A673 (cell line): ENCODE measurements around the gene PUDP. TPM values are rescaled to one million over a fixed set of nuclear protein-coding genes. Genes with fewer than 3 reads are reported as not detected.

Source experiments
- BruUV-seq: library from RNA; stranded (reverse); fragments of 400-500 nt; replicated peaks from 2 replicates; lab custom pipeline; 2021; lab: Mats Ljungman, UMichigan
- CTCF ChIA-PET: fragments of 300-600 bp; sonication (Branson Sonifier 250); formaldehyde crosslinking; loops from one replicate; lab custom pipeline; 2022; ENCODE audit warnings: antibody characterized with exemption; lab: Charles Lee
- POLR2A ChIA-PET: fragments of 300-600 bp; sonication (Branson Sonifier 250); formaldehyde crosslinking; loops from one replicate; lab custom pipeline; 2022; ENCODE audit warnings: antibody characterized with exemption; ENCODE audit not compliant: low non-redundant PET; lab: Charles Lee
- DNase-seq: peaks from one replicate; pipeline ENCODE4 v3.0.0-alpha.2; 2015; ENCODE audit warnings: low spot score
- H3K27ac ChIP-seq: fragments of 200-600 bp; sonication (generic); 2 replicates; pipeline ENCODE4 v1.5.1; 2016; ENCODE audit warnings: mixed run types, low read depth, mild to moderate bottlenecking, mixed read lengths, antibody characterized with exemption, low read length; ENCODE audit not compliant: poor library complexity, severe bottlenecking
- H3K27me3 ChIP-seq: fragments of 200-600 bp; sonication (generic); replicated peaks from 2 replicates; pipeline ENCODE4 v1.6.1; 2017; ENCODE audit warnings: mixed run types, low read depth, mild to moderate bottlenecking, mixed read lengths, antibody characterized with exemption, low read length; ENCODE audit not compliant: insufficient read depth, poor library complexity
- H3K36me3 ChIP-seq: fragments of 200-600 bp; sonication (generic); 2 replicates; pipeline ENCODE4 v1.6.1; 2016; ENCODE audit warnings: mixed run types, mild to moderate bottlenecking, mixed read lengths, antibody characterized with exemption, low read length; ENCODE audit not compliant: insufficient read depth, poor library complexity, severe bottlenecking
- H3K4me1 ChIP-seq: fragments of 200-600 bp; sonication (generic); 2 replicates; pipeline ENCODE4 v1.6.1; 2017; ENCODE audit warnings: mixed run types, mild to moderate bottlenecking, mixed read lengths, antibody characterized with exemption, low read length; ENCODE audit not compliant: insufficient read depth, poor library complexity, severe bottlenecking
- H3K4me3 ChIP-seq: fragments of 200-600 bp; sonication (generic); 2 replicates; pipeline ENCODE4 v1.5.1; 2016; ENCODE audit warnings: low read depth, mixed run types, mild to moderate bottlenecking, mixed read lengths, low read length; ENCODE audit not compliant: poor library complexity, severe bottlenecking
- H3K9me3 ChIP-seq: fragments of 200-600 bp; sonication (generic); 2 replicates; pipeline ENCODE4 v1.6.1; 2016; ENCODE audit warnings: mixed run types, low read depth, mild to moderate bottlenecking, mixed read lengths, antibody characterized with exemption, low read length; ENCODE audit not compliant: poor library complexity, severe bottlenecking
- EZH2 ChIP-seq: fragments of 200-600 bp; sonication (generic); IDR thresholded peaks from 2 replicates; pipeline ENCODE4 v1.6.1; 2017; ENCODE audit warnings: borderline replicate concordance, low read depth, mild to moderate bottlenecking, mixed read lengths, antibody characterized with exemption, low read length; ENCODE audit not compliant: poor library complexity, severe bottlenecking
- intact Hi-C: fragments of 100-400 bp; cut with micrococcal nuclease; formaldehyde crosslinking; loops from one replicate; pipeline ENCODE4 v1.10.0; 2022; ENCODE audit not compliant: unreplicated experiment
- total RNA-seq: library from RNA; stranded (reverse); gene quantifications from 2 replicates; pipeline ENCODE4 v1.2.3, GENCODE V29; 2021
- TF ChIP-seq, protein P1 (sequence below): fragments of 300-800, 200-600 bp; sonication (generic); conservative IDR thresholded peaks from 2 replicates; pipeline ENCODE4 v1.5.1; 2017; ENCODE audit warnings: low read depth, mild to moderate bottlenecking, antibody characterized with exemption, low read length, moderate library complexity, mixed read lengths

The PUDP gene
- total RNA-seq, 1 experiment from 2014 or later = 17.6 TPM

- Histone ChIP-seq H3K27me3 (no peaks in the 10 kb centered on the region), H3K4me1 (no peaks in the 10 kb centered on the region), H3K9me3 (no peaks in the 10 kb centered on the region), H3K4me3 (no peak overlapping the region), H3K27ac (no peak overlapping the region), H3K36me3 (no peaks in the 10 kb centered on the region)
- intact Hi-C loops = no loop called here
- no peak for TF ChIP-seq EZH2
- TF ChIP-seq, protein P1, sequence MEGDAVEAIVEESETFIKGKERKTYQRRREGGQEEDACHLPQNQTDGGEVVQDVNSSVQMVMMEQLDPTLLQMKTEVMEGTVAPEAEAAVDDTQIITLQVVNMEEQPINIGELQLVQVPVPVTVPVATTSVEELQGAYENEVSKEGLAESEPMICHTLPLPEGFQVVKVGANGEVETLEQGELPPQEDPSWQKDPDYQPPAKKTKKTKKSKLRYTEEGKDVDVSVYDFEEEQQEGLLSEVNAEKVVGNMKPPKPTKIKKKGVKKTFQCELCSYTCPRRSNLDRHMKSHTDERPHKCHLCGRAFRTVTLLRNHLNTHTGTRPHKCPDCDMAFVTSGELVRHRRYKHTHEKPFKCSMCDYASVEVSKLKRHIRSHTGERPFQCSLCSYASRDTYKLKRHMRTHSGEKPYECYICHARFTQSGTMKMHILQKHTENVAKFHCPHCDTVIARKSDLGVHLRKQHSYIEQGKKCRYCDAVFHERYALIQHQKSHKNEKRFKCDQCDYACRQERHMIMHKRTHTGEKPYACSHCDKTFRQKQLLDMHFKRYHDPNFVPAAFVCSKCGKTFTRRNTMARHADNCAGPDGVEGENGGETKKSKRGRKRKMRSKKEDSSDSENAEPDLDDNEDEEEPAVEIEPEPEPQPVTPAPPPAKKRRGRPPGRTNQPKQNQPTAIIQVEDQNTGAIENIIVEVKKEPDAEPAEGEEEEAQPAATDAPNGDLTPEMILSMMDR = no peak
- POLR2A ChIA-PET = no interaction called here
- CTCF ChIA-PET = no interaction called here
- no TSS peak for BruUV-seq
- DNase-seq = no peak
Observed at GRCh38 chrX:7115557-7115956, 32.4 kb downstream of the PUDP start.

GRCh38 chrX:7112071-7112470, 35.9 kb downstream of the PUDP start:
- Histone ChIP-seq H3K4me3 (no peak overlapping the region), H3K4me1 (peaks cover 14% of the 10 kb centered on the region), H3K36me3 (no peaks in the 10 kb centered on the region), H3K27ac (no peak overlapping the region), H3K27me3 (no peaks in the 10 kb centered on the region), H3K9me3 (no peaks in the 10 kb centered on the region)
- BruUV-seq = no TSS peak
- intact Hi-C loops = no loop called here
- no peak for DNase-seq
- CTCF ChIA-PET = no interaction called here
- POLR2A ChIA-PET = no interaction called here
- TF ChIP-seq, protein P1 = no peak
- no peak for TF ChIP-seq EZH2

- Histone ChIP-seq H3K4me3 (no peak overlapping the region), H3K27ac (no peak overlapping the region), H3K36me3 (no peaks in the 10 kb centered on the region), H3K4me1 (peaks cover 14% of the 10 kb centered on the region), H3K9me3 (no peaks in the 10 kb centered on the region), H3K27me3 (no peaks in the 10 kb centered on the region)
- TF ChIP-seq EZH2 = no peak
- TF ChIP-seq, protein P1 = no peak
- POLR2A ChIA-PET = no interaction called here
- intact Hi-C loops = no loop called here
- BruUV-seq = no TSS peak
- CTCF ChIA-PET = no interaction called here
- no peak for DNase-seq
Observed at GRCh38 chrX:7111518-7111917, 36.4 kb downstream of the PUDP start.
